Measurements from ENCODE around the gene COL25A1.
A peak's percentile ranks its signal among the peaks of the same experiment; 100 is the strongest.

The COL25A1 gene

GRCh38 chr4:108917255-108917654 lies 385.2 kb downstream of the COL25A1 start:
- in situ Hi-C loops (cut with MboI; ENCODE audit: low pct_unique_long_range_greater_than_20kb, low sequenced_read_pairs) = no loop called here
- DNase-seq = no peak

DNA sequence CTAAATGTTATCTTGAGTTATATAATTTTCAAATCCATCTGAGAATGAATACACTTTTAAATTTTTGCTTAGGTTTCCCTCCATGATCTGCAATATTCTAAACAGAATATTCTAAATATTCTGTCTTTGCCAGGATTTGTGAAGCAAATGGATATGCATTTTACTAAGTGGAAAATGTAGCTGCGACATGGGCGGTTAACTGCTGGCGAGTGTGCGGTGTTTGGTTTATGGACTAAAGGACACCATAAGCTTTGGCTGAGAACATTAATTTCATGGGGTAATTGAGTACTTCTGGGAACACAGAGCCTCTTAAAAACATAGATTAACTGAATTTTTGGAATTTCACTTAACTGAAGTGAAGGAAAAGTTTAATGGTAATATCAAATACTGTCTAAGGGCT lies 385.8 kb downstream of the COL25A1 start:
- in situ Hi-C loops (cut with MboI; ENCODE audit: low pct_unique_long_range_greater_than_20kb, low sequenced_read_pairs) = no loop called here

GRCh38 chr4:108906866-108907367 lies 395.5 kb downstream of the COL25A1 start:
- DNase-seq = no peak
- in situ Hi-C loops (cut with MboI; ENCODE audit: low pct_unique_long_range_greater_than_20kb, low sequenced_read_pairs) = no loop called here

More for the DNA sequence above, 385.8 kb downstream of the COL25A1 start:
- no peak for DNase-seq

- in situ Hi-C loops (cut with MboI; ENCODE audit: low pct_unique_long_range_greater_than_20kb, low sequenced_read_pairs) = no loop called here
Measured at GRCh38 chr4:108906006-108906405, 396.5 kb downstream of the COL25A1 start.

DNA sequence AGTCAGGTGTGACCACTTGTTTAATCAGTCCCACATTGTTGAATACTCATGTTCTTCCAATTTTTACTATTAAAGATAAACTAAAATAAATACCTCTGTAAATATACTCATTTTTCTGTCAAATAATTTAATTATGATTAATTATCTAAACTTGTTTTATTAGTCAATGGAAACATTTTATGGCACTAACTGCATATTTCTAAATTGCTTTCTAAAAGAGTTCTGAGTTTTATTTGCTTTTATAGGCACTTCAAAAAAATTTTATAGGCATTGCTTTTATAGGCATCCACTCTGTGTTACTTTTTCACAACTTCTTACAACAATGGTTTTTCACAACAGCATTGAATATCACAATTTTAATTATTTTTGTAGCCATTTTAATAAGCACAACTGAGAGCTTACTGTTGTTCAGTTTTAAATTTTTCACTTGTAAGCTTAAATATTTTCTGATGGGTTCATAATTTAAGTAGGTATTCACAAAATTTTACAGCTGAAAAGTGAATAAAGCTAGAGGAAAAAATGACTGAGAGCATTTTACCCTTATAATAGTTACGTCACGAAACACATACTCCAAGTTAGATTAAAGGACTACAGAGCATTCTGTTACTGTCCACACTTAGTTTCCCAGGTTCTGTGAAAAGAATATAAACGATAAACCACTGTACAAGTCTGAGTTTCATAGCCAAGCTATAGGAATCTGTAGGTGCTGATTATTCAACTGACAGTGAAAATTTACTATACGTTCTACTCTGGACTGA lies 398.8 kb downstream of the COL25A1 start:
- DNase-seq = no peak
- in situ Hi-C loops (cut with MboI; ENCODE audit: low pct_unique_long_range_greater_than_20kb, low sequenced_read_pairs) = no loop called here

More at GRCh38 chr4:108906006-108906405, 396.5 kb downstream of the COL25A1 start:
- DNase-seq = no peak

- no peak for DNase-seq
- in situ Hi-C loops (cut with MboI; ENCODE audit: low pct_unique_long_range_greater_than_20kb, low sequenced_read_pairs) = no loop called here
Measured at GRCh38 chr4:108902769-108903168, 399.7 kb downstream of the COL25A1 start.

DNA sequence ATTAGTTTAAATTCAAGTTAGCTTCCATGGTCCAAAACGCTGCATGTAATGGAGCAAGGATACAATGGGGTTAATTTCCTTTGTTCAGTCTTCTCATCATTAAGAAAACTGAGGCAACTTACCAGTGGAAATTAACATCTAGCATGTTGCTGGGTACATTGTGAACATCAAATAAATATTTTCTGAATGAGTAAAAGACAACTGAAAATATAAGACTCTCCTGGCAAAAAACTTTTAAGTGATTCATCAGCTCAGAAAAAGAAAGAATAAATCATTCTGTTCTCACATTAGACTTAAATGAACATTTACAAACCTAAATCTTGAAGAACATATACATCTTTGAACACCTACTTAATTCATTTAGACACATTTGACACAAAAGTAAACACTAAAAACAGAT lies 401.2 kb downstream of the COL25A1 start:
- DNase-seq = no peak
- in situ Hi-C loops (cut with MboI; ENCODE audit: low pct_unique_long_range_greater_than_20kb, low sequenced_read_pairs) = no loop called here

DNA sequence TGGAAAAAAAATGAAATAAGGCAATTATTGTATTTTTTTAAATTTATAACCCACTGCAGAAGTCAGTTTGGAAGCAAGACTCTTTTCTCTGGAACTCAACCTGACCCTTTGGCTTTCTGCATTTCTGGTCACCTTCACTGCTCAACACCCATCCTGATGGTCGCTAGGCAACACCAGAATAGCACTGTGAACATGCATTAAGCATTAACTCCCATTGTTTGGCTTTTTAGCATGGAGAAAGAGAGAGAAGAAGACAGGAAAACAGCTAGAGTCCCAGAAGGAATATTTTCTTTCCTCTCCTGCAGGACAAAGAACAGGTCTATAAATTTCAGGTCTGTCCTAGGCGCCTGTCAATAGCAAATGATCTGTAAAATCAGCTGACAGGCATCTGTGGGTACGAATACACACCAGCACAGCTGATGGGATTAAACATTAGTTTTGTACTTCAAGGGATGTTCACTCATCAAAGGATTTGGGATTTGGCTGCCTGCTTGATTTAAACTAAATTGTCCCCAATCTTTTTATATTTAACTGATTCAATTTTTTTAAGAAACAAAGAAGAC lies 402.4 kb downstream of the COL25A1 start:
- no peak for DNase-seq
- in situ Hi-C loops (cut with MboI; ENCODE audit: low pct_unique_long_range_greater_than_20kb, low sequenced_read_pairs) = no loop called here

DNA sequence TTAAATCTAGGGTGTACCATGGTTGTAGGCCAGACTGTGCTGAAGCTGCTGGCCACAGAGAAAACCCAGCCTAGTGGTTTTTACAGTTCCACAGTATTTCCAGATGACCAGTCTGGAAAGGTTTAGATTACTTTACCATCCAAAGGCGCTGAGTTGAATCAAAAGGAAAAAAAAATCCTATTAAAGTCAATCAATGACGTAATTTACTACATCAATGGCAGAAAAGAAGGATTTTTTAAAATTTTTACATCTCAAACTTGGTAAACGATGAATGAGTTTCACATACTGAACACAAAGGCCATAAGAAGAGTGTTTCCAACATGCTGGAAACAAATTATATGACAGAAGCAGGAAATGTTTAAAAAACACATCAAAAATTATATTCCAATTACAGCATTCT lies 409.0 kb downstream of the COL25A1 start:
- no peak for DNase-seq
- in situ Hi-C loops (cut with MboI; ENCODE audit: low pct_unique_long_range_greater_than_20kb, low sequenced_read_pairs) = no loop called here

DNA sequence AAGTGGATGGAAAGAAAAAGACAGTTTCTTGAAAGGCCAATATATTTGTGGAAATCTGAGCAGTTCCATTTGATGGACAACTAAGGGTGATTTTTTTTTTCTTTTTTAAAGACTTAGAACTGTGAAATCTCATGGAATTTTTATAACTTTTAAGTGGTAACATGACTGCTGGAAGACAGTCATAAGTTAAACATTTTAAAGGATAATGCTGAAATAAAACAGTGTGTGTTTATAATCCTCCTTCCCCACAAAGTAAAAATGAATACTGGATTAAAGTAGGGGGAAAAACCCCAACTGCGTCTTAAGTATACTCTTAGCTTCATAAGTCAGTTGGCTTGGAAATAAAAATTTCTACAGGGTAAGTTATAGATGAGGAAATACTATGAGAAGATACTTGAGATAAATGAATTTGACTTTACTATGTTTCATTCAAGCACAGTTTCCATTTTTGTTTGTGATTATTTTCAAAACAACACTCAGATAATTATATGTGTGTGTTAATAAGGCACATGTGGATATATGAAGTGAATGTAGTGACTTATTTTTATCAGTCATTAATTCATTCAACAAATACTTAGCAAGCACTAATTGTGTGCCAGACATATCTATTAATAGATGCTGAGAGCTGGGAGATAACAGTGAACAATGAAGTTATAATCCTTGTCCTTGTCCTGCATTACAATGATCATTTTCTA lies 410.4 kb downstream of the COL25A1 start:
- in situ Hi-C loops (cut with MboI; ENCODE audit: low pct_unique_long_range_greater_than_20kb, low sequenced_read_pairs) = no loop called here
- DNase-seq = no peak

- in situ Hi-C loops (cut with MboI; ENCODE audit: low pct_unique_long_range_greater_than_20kb, low sequenced_read_pairs) = no loop called here
- peak; percentile 55 for DNase-seq
Measured at GRCh38 chr4:108890484-108890881, 412.0 kb downstream of the COL25A1 start.

GRCh38 chr4:108889696-108890483 lies 412.6 kb downstream of the COL25A1 start:
- in situ Hi-C loops (cut with MboI; ENCODE audit: low pct_unique_long_range_greater_than_20kb, low sequenced_read_pairs) = no loop called here
- DNase-seq = peak; percentile 31

- DNase-seq = no peak
- in situ Hi-C loops (cut with MboI; ENCODE audit: low pct_unique_long_range_greater_than_20kb, low sequenced_read_pairs) = no loop called here
Measured at GRCh38 chr4:108888769-108889168, 413.7 kb downstream of the COL25A1 start.

- DNase-seq = no peak
- in situ Hi-C loops (cut with MboI; ENCODE audit: low pct_unique_long_range_greater_than_20kb, low sequenced_read_pairs) = no loop called here
Measured at GRCh38 chr4:108887034-108887433, 415.4 kb downstream of the COL25A1 start.

- in situ Hi-C loops (cut with MboI; ENCODE audit: low pct_unique_long_range_greater_than_20kb, low sequenced_read_pairs) = no loop called here
- no peak for DNase-seq
Measured at GRCh38 chr4:108885211-108885610, 417.2 kb downstream of the COL25A1 start.

- no peak for DNase-seq
- in situ Hi-C loops (cut with MboI; ENCODE audit: low pct_unique_long_range_greater_than_20kb, low sequenced_read_pairs) = no loop called here
Measured at GRCh38 chr4:108884596-108884995, 417.9 kb downstream of the COL25A1 start.

GRCh38 chr4:108881986-108882385 lies 420.5 kb downstream of the COL25A1 start:
- no peak for DNase-seq
- in situ Hi-C loops (cut with MboI; ENCODE audit: low pct_unique_long_range_greater_than_20kb, low sequenced_read_pairs) = no loop called here

DNA sequence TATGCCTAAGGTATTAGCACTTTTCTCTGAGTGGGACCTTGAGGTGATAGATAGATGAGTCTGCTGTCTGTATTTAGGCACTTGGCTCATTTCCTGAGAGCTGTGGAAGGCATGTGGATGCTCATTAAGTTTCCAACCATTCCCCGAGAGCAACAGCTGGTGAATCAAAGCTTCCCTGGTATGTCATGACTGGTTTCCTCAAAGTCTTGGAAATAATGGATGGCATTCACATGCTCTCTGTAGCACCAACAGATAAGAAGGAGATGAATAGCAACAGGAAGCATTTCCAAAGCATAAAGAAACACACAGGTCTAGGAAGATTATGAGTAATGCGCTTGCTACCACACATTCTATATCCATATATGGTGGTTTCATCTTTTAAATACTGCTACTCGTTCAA lies 421.3 kb downstream of the COL25A1 start:
- in situ Hi-C loops (cut with MboI; ENCODE audit: low pct_unique_long_range_greater_than_20kb, low sequenced_read_pairs) = no loop called here
- DNase-seq = no peak

DNA sequence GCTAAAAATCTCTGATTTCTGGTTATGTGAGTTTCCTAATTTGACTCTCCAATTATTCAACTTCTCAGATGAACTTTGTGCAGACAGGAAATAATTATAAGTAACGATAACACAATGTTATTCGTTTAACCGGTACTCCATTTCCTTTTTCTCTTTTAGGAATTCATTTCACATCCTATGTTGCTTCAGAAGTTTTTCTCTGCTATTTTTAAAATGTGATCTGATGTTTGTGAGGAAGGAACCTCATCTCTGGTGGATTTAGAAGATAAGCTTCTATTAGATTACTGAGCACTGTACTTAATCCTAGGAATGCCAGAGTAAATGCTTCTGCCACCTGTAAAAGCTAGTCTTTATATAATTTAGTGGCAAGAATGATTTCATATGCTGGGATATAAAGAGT lies 423.7 kb downstream of the COL25A1 start:
- DNase-seq = peak; percentile 71
- in situ Hi-C loops (cut with MboI; ENCODE audit: low pct_unique_long_range_greater_than_20kb, low sequenced_read_pairs) = no loop called here

All from KBM-7 (cell line).